Immature natural killer cell (primary cell): Measurements from ENCODE around the gene CPM. TPM values are rescaled to one million over a fixed set of nuclear protein-coding genes. Genes with fewer than 3 reads are reported as not detected.
A peak's percentile ranks its signal among the peaks of the same experiment; 100 is the strongest.
"Not testable (repeated sequence)": the region's sequence is repeated elsewhere in the genome, so short reads cannot be mapped to it uniquely, and the experiment has no call there.

Experiments
- DNase-seq, 3 donors: peaks; one replicate each; pipeline ENCODE4 v3.0.0; 2022; ENCODE audit warnings: mixed read lengths in 1 of 3
- H3K27ac Mint-ChIP-seq, 6 donors: one replicate each; pipeline ENCODE4 v1.8.0; 2020; ENCODE audit warnings: mixed read lengths in 6 of 6, mild to moderate bottlenecking in 5 of 6, inconsistent platforms in 4 of 6, moderate library complexity in 3 of 6
- H3K27me3 Mint-ChIP-seq, 3 donors: one replicate each; pipeline ENCODE4 v1.8.0; 2020 to 2021; ENCODE audit warnings: low read depth in 3 of 3, mild to moderate bottlenecking in 3 of 3, mixed read lengths in 3 of 3, moderate library complexity in 3 of 3, inconsistent platforms in 1 of 3
- H3K36me3 Mint-ChIP-seq, 3 donors: one replicate each; pipeline ENCODE4 v1.8.0; 2020; ENCODE audit warnings: mixed read lengths in 3 of 3, inconsistent platforms in 2 of 3, mild to moderate bottlenecking in 2 of 3
- H3K4me1 Mint-ChIP-seq, 2 donors: one replicate each; pipeline ENCODE4 v1.8.0; 2020; ENCODE audit warnings: inconsistent platforms in 2 of 2, mild to moderate bottlenecking in 2 of 2, mixed read lengths in 2 of 2, moderate library complexity in 1 of 2
- H3K4me3 Mint-ChIP-seq, 5 donors: one replicate each; pipeline ENCODE4 v1.8.0; 2020; ENCODE audit warnings: mild to moderate bottlenecking in 5 of 5, mixed read lengths in 5 of 5, inconsistent platforms in 3 of 5, moderate library complexity in 3 of 5
- H3K9me3 Mint-ChIP-seq, 6 donors: one replicate each; pipeline ENCODE4 v1.8.0; 2020; ENCODE audit warnings: mild to moderate bottlenecking in 6 of 6, mixed read lengths in 6 of 6, inconsistent platforms in 4 of 6, moderate library complexity in 3 of 6
- polyA plus RNA-seq, 3 donors: library from polyadenylated mRNA; unstranded; fragments of 300-500 nt; fragmentation: Illumina TruSeq; gene quantifications; one replicate each; pipeline ENCODE4 v1.2.3, GENCODE V29; 2021

Gene CPM
- polyA plus RNA-seq, 3 donors from 2014 or later = 0.06 to 0.69 TPM; not detected in 1

- Mint-ChIP-seq H3K27ac (no peak overlapping the region), H3K36me3 (peaks cover 13 to 35% (median 22%) of the 10 kb centered on the region in 3 donors), H3K4me3 (no peak overlapping the region)
These were observed 108.2 kb downstream of the CPM start for GRCh38 chr12:68824597-68825250.

DNA sequence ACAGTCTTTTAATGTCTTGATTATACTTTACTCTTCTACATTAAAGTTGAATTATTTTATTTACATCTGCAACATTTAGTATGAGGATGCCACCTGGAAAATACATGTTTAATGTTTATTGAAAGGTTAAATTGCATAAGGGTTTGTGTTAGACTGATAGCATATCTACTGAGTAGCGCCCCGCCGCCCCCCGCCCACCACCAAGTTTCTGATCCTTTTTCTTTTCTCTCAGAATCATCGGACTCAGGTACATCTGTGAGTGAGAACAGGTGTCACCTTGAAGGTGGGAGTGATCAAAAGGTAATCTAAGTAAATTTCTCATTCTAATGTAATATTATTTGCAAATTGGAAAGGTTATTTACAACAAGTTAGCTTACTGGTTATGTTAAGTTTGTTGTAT, 108.8 kb downstream of the CPM start:
- Mint-ChIP-seq H3K36me3 (peaks cover 13 to 38% (median 24%) of the 10 kb centered on the region in 3 donors), H3K27ac (peak overlapping the region in 2 of 6 donors; percentile 6 to 28), H3K4me1 (peaks cover 5 to 42% of the 10 kb centered on the region in 2 donors), H3K9me3 (no peaks in the 10 kb centered on the region), H3K4me3 (no peak overlapping the region), H3K27me3 (peaks cover 0 to 2% (median 2%) of the 10 kb centered on the region in 3 donors)
- no peak for DNase-seq

More at GRCh38 chr12:68824597-68825250, 108.2 kb downstream of the CPM start:
- Mint-ChIP-seq H3K9me3 (no peaks in the 10 kb centered on the region), H3K4me1 (peaks cover 4 to 37% of the 10 kb centered on the region in 2 donors), H3K27me3 (peaks cover 0 to 2% (median 2%) of the 10 kb centered on the region in 3 donors)
- no peak for DNase-seq

DNA sequence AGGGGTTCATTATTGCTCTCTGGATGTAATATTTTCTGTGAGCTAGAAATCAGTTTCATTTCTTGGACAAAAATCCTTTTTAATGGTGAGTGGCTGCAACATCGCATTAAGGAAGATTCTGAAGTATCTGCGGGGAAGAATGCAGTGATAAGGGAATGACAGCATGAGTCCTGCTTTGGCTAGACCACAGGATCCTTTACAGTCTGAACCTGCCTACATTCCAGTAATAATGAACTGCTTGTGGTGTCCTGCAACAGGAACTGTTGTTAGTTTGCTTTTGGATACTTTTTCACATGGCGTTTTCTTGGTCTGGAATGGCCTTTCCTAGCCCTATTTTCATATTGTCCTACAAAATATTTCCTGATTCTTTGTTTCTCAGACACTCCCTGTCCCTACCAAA, 109.3 kb downstream of the CPM start:
- peaks cover 0 to 2% (median 2%) of the 10 kb centered on the region in 3 donors for H3K27me3 Mint-ChIP-seq
- H3K36me3 Mint-ChIP-seq = peaks cover 13 to 41% (median 26%) of the 10 kb centered on the region in 3 donors
- H3K4me1 Mint-ChIP-seq = peaks cover 5 to 46% of the 10 kb centered on the region in 2 donors
- no peaks in the 10 kb centered on the region for H3K9me3 Mint-ChIP-seq
- H3K4me3 Mint-ChIP-seq = no peak overlapping the region
- no peak for DNase-seq
- peak overlapping the region in 5 of 6 donors; percentile 4 to 28 (median 15) for H3K27ac Mint-ChIP-seq

DNA sequence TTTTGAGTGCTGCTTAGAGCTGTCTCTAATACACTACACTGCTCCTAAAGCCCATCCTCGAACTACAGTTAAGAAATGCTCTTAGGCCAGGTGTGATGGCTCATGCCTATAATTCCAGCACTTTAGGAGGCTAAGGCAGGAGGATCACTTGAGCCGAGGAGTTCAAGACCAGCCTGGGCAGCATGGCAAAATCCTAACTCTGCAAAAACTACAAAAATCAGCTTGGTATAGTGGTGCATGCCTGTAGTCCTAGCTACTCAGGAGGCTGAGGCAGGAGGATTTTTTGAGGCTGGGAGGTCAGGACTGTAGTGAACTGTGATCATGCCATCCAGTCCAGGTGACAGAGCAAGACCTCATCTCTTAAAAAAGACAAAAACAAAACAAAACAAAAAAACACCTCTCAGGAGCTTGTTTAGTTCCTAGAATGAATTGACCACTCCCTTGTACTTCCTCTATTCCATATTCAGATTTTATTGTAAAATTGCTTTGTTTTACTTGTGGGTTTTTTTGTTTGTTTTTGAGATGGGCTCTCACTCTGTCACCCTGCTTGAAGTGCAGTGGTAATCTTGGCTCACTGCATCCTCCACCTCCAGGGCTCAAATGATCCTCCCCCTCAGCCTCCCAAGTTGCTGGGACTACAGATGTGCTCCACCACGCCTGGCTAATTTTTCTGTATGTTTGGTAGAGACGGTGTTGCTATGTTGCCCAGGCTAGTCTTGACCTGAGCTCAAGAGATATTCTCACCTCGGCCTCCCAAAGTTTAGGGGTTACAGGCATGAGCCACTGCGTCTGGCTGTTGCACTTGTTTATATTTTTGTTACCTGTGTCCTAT, 111.4 kb downstream of the CPM start:
- DNase-seq = no peak
- Mint-ChIP-seq H3K9me3 (no peaks in the 10 kb centered on the region), H3K4me1 (peaks cover 5 to 51% of the 10 kb centered on the region in 2 donors), H3K36me3 (peaks cover 13 to 40% (median 21%) of the 10 kb centered on the region in 3 donors), H3K27me3 (peaks cover 0 to 2% (median 2%) of the 10 kb centered on the region in 3 donors), H3K27ac (peak overlapping the region in 4 of 6 donors; percentile 34 to 74 (median 63)), H3K4me3 (no peak overlapping the region)

DNA sequence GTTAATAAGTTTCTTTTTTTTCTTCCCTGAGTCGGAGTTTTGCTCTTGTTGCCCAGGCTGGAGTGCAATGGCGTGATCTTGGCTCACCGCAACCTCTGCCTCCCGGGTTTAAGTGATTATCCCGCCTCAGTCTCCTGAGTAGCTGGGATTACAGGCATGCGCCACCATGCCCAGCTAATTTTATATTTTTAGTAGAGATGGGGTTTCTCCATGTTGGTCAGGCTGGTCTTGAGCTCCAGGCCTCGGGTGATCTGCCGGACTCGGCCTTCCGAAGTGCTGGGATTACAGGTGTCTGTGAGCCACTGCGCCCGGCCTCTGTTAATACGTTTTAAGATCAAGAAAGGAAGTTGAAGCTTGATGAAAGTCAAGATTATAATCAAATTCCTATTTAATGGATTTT, 113.5 kb downstream of the CPM start:
- Mint-ChIP-seq H3K36me3 (peaks cover 7 to 34% (median 23%) of the 10 kb centered on the region in 3 donors), H3K4me1 (peaks cover 14 to 70% of the 10 kb centered on the region in 2 donors)
- H3K9me3 Mint-ChIP-seq, H3K27ac Mint-ChIP-seq, H3K27me3 Mint-ChIP-seq, H3K4me3 Mint-ChIP-seq, DNase-seq: not testable (repeated sequence)

DNA sequence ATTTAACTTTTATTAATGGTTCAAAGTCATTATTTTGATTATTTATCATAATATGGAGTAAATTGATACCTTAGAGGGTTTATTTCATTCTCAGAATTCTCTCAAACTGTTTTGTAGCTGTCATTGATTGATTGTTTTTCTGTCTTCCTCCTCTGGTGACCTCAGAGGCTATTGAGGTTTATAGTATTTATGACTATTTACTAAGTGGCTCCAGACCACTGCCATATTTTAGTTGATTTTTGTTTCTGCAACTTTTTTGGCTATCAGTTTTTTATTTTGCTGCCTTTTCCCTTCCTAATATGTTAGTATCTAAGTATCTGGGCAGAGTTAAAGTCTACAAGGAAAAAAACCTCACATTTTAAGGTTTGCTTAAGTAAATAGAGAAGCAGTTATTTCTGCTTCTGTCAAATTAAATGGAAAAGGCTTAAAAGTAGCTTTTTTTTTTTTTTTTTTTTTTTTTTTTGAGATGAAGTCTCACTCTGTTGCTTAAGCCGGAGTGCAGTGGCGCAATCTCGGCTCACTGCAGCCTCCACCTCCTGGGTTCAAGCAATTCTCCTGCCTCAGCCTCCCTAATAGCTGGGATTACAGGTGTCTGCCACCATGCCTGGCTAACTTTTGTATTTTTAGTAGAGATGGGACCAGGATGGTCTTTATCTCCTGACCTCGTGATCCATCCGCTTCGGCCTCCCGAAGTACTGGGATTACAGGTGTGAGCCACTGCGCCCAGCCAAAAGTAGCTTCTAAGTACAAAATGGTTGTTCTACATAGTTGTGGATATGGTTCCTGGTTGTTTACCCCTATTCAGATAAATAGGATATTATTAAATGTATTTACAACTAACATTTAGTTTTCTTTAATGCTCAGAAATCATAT, 116.8 kb downstream of the CPM start:
- Mint-ChIP-seq H3K9me3 (no peaks in the 10 kb centered on the region), H3K36me3 (peaks cover 1 to 22% (median 19%) of the 10 kb centered on the region in 3 donors), H3K4me3 (no peak overlapping the region), H3K27ac (peak overlapping the region in 2 of 6 donors; percentile 31 to 54), H3K4me1 (peaks cover 23 to 72% of the 10 kb centered on the region in 2 donors), H3K27me3 (no peaks in the 10 kb centered on the region)
- no peak for DNase-seq

GRCh38 chr12:68815232-68815927, 117.6 kb downstream of the CPM start:
- peaks cover 28 to 73% of the 10 kb centered on the region in 2 donors for H3K4me1 Mint-ChIP-seq
- DNase-seq = no peak
- peak overlapping the region; percentile 4 to 83 (median 26) for H3K27ac Mint-ChIP-seq
- no peaks in the 10 kb centered on the region for H3K9me3 Mint-ChIP-seq
- peaks cover 7 to 23% (median 18%) of the 10 kb centered on the region in 3 donors for H3K36me3 Mint-ChIP-seq
- H3K4me3 Mint-ChIP-seq = peak overlapping the region in 1 of 5 donors; percentile 26
- H3K27me3 Mint-ChIP-seq = no peaks in the 10 kb centered on the region

DNA sequence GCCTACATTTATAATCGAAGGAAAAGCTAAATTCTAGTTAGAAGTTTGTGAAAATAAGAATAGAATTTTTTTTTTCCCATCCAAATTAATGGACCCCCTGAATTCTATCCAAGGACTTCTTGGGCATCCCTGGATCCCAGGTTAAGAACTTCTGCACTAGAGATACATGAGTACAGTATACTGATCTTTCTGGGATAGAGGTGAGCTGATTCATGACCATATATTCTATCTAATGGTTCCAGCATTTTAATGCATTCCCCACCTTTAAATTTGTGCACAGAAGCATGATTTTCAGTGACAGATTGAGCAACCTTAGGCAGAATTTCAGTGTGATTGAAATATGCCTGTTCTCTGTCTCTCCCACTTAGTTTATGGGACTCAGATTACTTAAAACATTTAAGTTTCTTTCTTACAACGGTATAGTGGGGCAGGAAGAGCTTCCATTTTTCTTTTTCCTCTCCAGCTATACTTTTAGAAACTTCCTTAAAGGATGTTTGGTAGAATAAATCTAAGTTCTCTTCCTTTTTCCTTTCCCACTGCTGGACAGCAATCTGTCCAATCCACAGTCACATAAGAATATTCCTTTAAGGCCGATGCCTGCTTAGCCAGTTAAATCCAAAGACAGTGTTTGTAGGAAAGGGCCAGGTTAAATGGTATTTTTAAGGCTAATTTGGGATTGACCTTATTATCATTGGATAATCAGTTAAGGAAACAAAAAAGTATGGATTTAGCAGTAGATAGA, 118.3 kb downstream of the CPM start:
- no peak for DNase-seq
- H3K4me3 Mint-ChIP-seq = peak overlapping the region in 1 of 5 donors; percentile 26
- H3K27ac Mint-ChIP-seq = peak overlapping the region in 4 of 6 donors; percentile 4 to 83 (median 30)
- peaks cover 30 to 72% of the 10 kb centered on the region in 2 donors for H3K4me1 Mint-ChIP-seq
- H3K9me3 Mint-ChIP-seq = no peaks in the 10 kb centered on the region
- no peaks in the 10 kb centered on the region for H3K27me3 Mint-ChIP-seq
- peaks cover 9 to 23% (median 18%) of the 10 kb centered on the region in 3 donors for H3K36me3 Mint-ChIP-seq

GRCh38 chr12:68813242-68813593, 119.8 kb downstream of the CPM start:
- Mint-ChIP-seq H3K36me3 (peaks cover 14 to 17% (median 16%) of the 10 kb centered on the region in 3 donors), H3K27me3 (peaks cover 7 to 8% (median 8%) of the 10 kb centered on the region in 3 donors), H3K4me3 (no peak overlapping the region), H3K9me3 (no peaks in the 10 kb centered on the region), H3K4me1 (peaks cover 40 to 74% of the 10 kb centered on the region in 2 donors), H3K27ac (peak overlapping the region in 4 of 6 donors; percentile 12 to 82 (median 50))
- DNase-seq = no peak

DNA sequence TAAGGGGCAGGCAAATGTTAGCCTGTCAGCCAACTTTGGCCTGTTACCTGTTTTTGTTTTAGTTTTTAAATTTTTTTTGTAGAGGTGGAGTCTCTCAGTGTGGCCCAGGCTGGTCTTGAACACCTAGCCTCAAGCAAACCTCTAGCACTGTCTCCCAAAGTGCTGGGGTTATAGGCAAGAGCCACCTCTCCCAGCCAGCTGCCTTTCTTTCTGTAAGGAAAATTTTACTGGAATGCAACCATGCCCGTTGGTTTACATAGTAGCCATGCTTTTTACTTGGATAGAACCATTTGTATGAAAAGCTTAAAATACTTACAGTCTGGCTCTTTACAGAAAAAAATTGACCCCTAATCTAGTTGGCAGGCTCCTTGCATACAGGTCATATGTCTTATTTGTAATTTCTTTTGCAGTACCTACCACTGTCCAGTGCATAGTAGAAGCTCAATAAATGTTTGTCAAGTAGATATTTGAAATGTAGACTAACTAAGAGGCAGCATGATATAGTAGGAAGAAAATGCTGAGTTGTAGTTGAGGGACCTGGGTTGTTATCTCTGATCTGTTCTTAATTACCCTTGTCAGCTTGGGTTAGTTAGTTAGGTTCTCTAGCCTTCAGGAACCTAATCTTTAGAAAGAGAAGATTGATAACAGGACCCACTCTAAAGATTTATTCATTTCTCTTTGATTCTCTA, 120.3 kb downstream of the CPM start:
- H3K27me3 Mint-ChIP-seq = peaks cover 12 to 13% (median 13%) of the 10 kb centered on the region in 3 donors
- peak overlapping the region in 1 of 5 donors; percentile 20 for H3K4me3 Mint-ChIP-seq
- DNase-seq = no peak
- peak overlapping the region in 5 of 6 donors; percentile 44 to 82 (median 60) for H3K27ac Mint-ChIP-seq
- H3K36me3 Mint-ChIP-seq = peaks cover 14 to 17% (median 16%) of the 10 kb centered on the region in 3 donors
- peaks cover 42 to 74% of the 10 kb centered on the region in 2 donors for H3K4me1 Mint-ChIP-seq
- no peaks in the 10 kb centered on the region for H3K9me3 Mint-ChIP-seq

DNA sequence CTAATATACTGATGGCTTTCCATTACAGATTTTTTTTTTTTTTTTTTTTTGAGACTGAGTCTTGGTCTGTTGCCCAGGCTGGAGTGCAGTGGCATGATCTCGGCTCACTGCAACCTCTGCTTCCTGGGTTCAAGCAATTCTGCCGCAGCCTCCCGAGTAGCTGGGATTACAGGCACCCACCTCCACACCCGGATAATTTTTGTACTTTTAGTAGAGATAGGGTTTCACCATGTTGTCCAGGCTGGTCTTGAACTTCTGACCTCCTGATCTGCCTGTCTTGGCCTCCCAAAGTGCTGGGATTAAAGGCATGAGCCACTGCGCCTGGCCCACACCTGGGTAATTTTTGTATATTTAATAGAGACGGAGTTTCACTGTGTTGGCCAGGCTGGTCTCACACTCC, 121.4 kb downstream of the CPM start:
- not testable (repeated sequence) for DNase-seq, H3K4me3 Mint-ChIP-seq, H3K9me3 Mint-ChIP-seq
- H3K27ac Mint-ChIP-seq = peak overlapping the region in 3 of 6 donors; percentile 12 to 51 (median 24)
- peaks cover 52 to 81% of the 10 kb centered on the region in 2 donors for H3K4me1 Mint-ChIP-seq
- peaks cover 12 to 16% (median 14%) of the 10 kb centered on the region in 3 donors for H3K36me3 Mint-ChIP-seq
- H3K27me3 Mint-ChIP-seq = peaks cover 13 to 18% (median 17%) of the 10 kb centered on the region in 3 donors

DNA sequence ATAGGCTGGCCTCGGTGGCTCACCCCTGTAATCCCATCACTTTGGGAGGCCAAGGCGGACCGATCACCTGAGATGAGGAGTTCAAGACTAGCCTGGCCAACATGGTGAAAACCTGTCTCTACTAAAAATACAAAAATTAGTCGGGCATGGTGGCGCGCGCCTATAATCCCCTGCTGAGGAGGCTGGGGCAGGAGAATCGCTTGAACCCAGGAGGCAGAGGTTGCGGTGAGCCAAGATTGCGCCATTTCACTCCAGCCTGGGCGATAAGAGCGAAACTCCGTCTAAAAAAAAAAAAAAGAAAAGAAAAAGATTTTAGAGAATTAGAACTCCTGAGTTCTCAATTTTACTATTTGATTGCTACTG, 123.0 kb downstream of the CPM start:
- peaks cover 6 to 16% (median 6%) of the 10 kb centered on the region in 3 donors for H3K36me3 Mint-ChIP-seq
- H3K4me1 Mint-ChIP-seq = peaks cover 47 to 67% of the 10 kb centered on the region in 2 donors
- not testable (repeated sequence) for DNase-seq, H3K9me3 Mint-ChIP-seq
- peak overlapping the region; percentile 51 to 98 (median 90) for H3K27ac Mint-ChIP-seq
- H3K4me3 Mint-ChIP-seq = peak overlapping the region; percentile 86 to 97 (median 95)
- peaks cover 13 to 20% (median 17%) of the 10 kb centered on the region in 3 donors for H3K27me3 Mint-ChIP-seq
